ENCODE data around the gene IFNAR2.

DNA sequence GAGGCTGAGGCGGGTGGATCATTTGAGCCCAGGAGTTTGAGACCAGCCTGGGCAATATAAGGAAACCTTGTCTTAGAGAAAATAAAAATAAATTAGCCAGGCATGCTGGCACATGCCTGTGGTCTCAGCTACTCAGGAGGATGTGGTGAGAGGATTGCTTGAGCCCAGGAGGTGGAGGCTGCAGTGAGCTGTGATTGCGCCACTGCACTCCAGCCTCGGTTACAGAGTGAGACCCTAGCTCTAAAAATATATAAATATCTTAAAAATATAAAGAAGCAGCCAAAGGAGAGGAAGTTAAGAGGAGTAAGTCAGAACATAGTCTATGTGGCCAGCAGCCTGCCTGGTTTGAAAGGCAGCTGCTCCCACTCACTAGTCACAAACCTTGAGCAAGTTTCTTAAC lies 31.9 kb downstream of the IFNAR2 start:
- TF ChIP-seq CTCF (conservative IDR thresholded peaks at IDR 0.05; ENCODE audit: low read depth, low read length): no peak
- no peak for TF ChIP-seq EZH2 (IDR thresholded peaks at IDR 0.05; ENCODE audit: borderline replicate concordance, low read depth, low read length, poor library complexity, severe bottlenecking)

Data from A673 (cell line).